IPS-20b (cell line): ENCODE data around the gene PSG6.
"Not testable (repeated sequence)": the region's sequence is repeated elsewhere in the genome, so short reads cannot be mapped to it uniquely, and the experiment has no call there.

ENCODE experiments used
- H3K27ac ChIP-seq: one replicate; pipeline ENCODE4 v1.5.1; 2013; ENCODE audit warnings: low read length
- H3K27me3 ChIP-seq: 2 replicates; pipeline ENCODE4 v1.6.1; 2013; ENCODE audit warnings: mild to moderate bottlenecking, low read length, inconsistent platforms; ENCODE audit not compliant: insufficient read depth
- H3K36me3 ChIP-seq: 2 replicates; pipeline ENCODE4 v1.6.1; 2013; ENCODE audit warnings: low read depth, mild to moderate bottlenecking, inconsistent platforms, low read length, moderate library complexity; ENCODE audit not compliant: insufficient read depth
- H3K4me1 ChIP-seq: 2 replicates; pipeline ENCODE4 v1.6.1; 2013; ENCODE audit warnings: mild to moderate bottlenecking, control low read depth, inconsistent platforms, low read length, moderate library complexity; ENCODE audit not compliant: insufficient read depth
- H3K4me3 ChIP-seq: 2 replicates; pipeline ENCODE4 v1.5.1; 2013; ENCODE audit warnings: mild to moderate bottlenecking, low read length, inconsistent platforms
- H3K9ac ChIP-seq: 2 replicates; pipeline ENCODE4 v1.6.1; 2013; ENCODE audit warnings: low read depth, mild to moderate bottlenecking, inconsistent platforms, low read length, moderate library complexity
- H3K9me3 ChIP-seq: 2 replicates; pipeline ENCODE4 v1.6.1; 2013; ENCODE audit warnings: mild to moderate bottlenecking, low read depth, low read length, inconsistent platforms; ENCODE audit not compliant: insufficient read depth

PSG6 gene

GRCh38 chr19:42917634-42918033 is at the start of gene PSG6:
PSG6 (minus strand) TSS chr19:42917894; CDS start chr19:42917792, 102 bp downstream.
- not testable (repeated sequence) for H3K4me3 ChIP-seq, H3K4me1 ChIP-seq

GRCh38 chr19:42965176-42965575 is 47.5 kb upstream of the PSG6 start:
- Histone ChIP-seq H3K36me3 (no peaks in the 10 kb centered on the region), H3K27ac (no peak overlapping the region), H3K4me3 (no peak overlapping the region), H3K9me3 (peaks cover 23% of the 10 kb centered on the region; the same call in 1 of the 2 replicates), H3K9ac (no peak overlapping the region), H3K4me1 (no peaks in the 10 kb centered on the region), H3K27me3 (no peaks in the 10 kb centered on the region)

More at GRCh38 chr19:42917634-42918033, at the start of gene PSG6:
- H3K27ac ChIP-seq, H3K9ac ChIP-seq, H3K36me3 ChIP-seq, H3K9me3 ChIP-seq, H3K27me3 ChIP-seq: not testable (repeated sequence)

- Histone ChIP-seq H3K4me1 (no peaks in the 10 kb centered on the region), H3K27ac (no peak overlapping the region), H3K36me3 (no peaks in the 10 kb centered on the region), H3K4me3 (no peak overlapping the region), H3K27me3 (no peaks in the 10 kb centered on the region), H3K9ac (no peak overlapping the region), H3K9me3 (peaks cover 26% of the 10 kb centered on the region; the same call in 1 of the 2 replicates)
These were observed 43.4 kb upstream of the PSG6 start for GRCh38 chr19:42961119-42961518.

GRCh38 chr19:42952126-42952525 is 34.4 kb upstream of the PSG6 start:
- H3K4me1 ChIP-seq, H3K27ac ChIP-seq, H3K36me3 ChIP-seq, H3K4me3 ChIP-seq, H3K9ac ChIP-seq, H3K9me3 ChIP-seq, H3K27me3 ChIP-seq: not testable (repeated sequence)

- H3K4me1 ChIP-seq, H3K27ac ChIP-seq, H3K36me3 ChIP-seq, H3K27me3 ChIP-seq, H3K9ac ChIP-seq, H3K4me3 ChIP-seq, H3K9me3 ChIP-seq: not testable (repeated sequence)
These were observed 33.8 kb upstream of the PSG6 start for GRCh38 chr19:42951476-42951875.

GRCh38 chr19:42942187-42942789 is 24.6 kb upstream of the PSG6 start:
- H3K4me1 ChIP-seq, result no peaks in the 10 kb centered on the region
- no peak overlapping the region for H3K4me3 ChIP-seq
- no peaks in the 10 kb centered on the region for H3K9me3 ChIP-seq
- no peak overlapping the region for H3K27ac ChIP-seq
- H3K27me3 ChIP-seq, result no peaks in the 10 kb centered on the region
- H3K36me3 ChIP-seq, result no peaks in the 10 kb centered on the region
- no peak overlapping the region for H3K9ac ChIP-seq

- not testable (repeated sequence) for H3K27me3 ChIP-seq, H3K27ac ChIP-seq, H3K36me3 ChIP-seq, H3K4me1 ChIP-seq, H3K4me3 ChIP-seq, H3K9ac ChIP-seq, H3K9me3 ChIP-seq
These were observed 19.4 kb upstream of the PSG6 start, which contains the start of gene PSG7 for GRCh38 chr19:42937107-42937506. PSG7 (minus strand) TSS chr19:42937207; CDS start chr19:42937076, 131 bp downstream.

- not testable (repeated sequence) for H3K9ac ChIP-seq, H3K9me3 ChIP-seq
These were observed 17.0 kb upstream of the PSG6 start for GRCh38 chr19:42934726-42935125.

GRCh38 chr19:42934183-42934582 is 16.5 kb upstream of the PSG6 start:
- H3K9me3 ChIP-seq, H3K4me1 ChIP-seq, H3K36me3 ChIP-seq: not testable (repeated sequence)

More at GRCh38 chr19:42934726-42935125, 17.0 kb upstream of the PSG6 start:
- H3K4me1 ChIP-seq, H3K27me3 ChIP-seq, H3K36me3 ChIP-seq, H3K27ac ChIP-seq, H3K4me3 ChIP-seq: not testable (repeated sequence)

GRCh38 chr19:42933412-42933811 is 15.7 kb upstream of the PSG6 start:
- H3K4me3 ChIP-seq, H3K27ac ChIP-seq, H3K27me3 ChIP-seq, H3K4me1 ChIP-seq, H3K9me3 ChIP-seq, H3K36me3 ChIP-seq, H3K9ac ChIP-seq: not testable (repeated sequence)

More at GRCh38 chr19:42934183-42934582, 16.5 kb upstream of the PSG6 start:
- H3K27ac ChIP-seq, H3K4me3 ChIP-seq, H3K27me3 ChIP-seq, H3K9ac ChIP-seq: not testable (repeated sequence)

- H3K4me3 ChIP-seq, H3K27ac ChIP-seq, H3K9ac ChIP-seq, H3K36me3 ChIP-seq, H3K4me1 ChIP-seq, H3K9me3 ChIP-seq, H3K27me3 ChIP-seq: not testable (repeated sequence)
These were observed 14.9 kb upstream of the PSG6 start for GRCh38 chr19:42932485-42933101.

GRCh38 chr19:42930214-42930613 is 12.5 kb upstream of the PSG6 start:
- not testable (repeated sequence) for H3K9ac ChIP-seq, H3K4me3 ChIP-seq, H3K36me3 ChIP-seq, H3K27me3 ChIP-seq, H3K9me3 ChIP-seq, H3K27ac ChIP-seq, H3K4me1 ChIP-seq
